GM12872 (cell line): ENCODE data around the gene HMGN1.

Source experiments
- TF ChIP-seq, protein P1 (sequence below): IDR thresholded peaks from 3 replicates; pipeline ENCODE4 v1.5.1; 2011; ENCODE audit warnings: low read depth, mild to moderate bottlenecking, low read length, moderate library complexity; ENCODE audit not compliant: insufficient read depth

Gene HMGN1, protein sequence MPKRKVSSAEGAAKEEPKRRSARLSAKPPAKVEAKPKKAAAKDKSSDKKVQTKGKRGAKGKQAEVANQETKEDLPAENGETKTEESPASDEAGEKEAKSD

DNA sequence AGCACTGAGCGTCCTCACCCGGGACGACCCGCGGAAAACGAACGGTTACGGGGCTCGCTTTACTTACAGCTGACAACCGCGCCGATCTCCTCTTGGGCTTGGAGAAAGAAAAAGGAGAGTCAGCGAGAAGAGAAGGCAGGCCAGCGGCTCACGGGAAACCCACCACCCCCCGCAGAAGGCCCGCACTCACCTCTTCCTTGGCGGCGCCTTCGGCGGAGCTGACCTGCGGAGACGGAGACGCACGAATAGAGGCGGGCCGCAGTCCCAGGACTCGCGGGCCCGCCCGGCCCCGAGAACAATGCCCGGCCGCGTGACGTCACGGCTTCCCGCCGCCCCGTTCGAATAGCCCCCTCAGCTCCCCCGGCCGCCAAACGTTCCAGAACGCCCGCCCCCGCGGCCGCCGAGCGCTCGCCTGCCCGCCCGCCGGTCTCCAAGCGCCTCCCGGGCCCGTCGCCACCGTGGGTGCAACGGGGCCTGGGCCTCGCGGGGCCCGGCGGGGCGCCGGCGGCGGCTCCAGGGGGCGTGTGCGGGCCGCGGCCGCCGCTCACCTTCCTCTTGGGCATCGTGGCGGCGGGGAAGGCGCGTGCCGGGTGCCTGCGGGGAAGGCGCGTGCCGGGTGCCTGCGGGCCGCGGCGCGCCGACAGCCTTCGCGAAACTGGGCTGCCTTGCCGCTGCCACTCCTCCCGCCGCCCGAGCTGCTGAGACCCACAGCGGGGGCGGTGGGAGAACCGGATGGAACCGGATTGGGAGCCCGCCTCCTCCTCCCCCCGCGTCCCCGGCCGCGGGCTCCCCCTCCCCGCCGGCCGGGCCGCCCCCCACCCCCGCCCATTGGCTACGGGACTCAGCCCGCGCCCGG, at the start of gene HMGN1:
Gene HMGN1, minus strand, starts transcription at position 734 of the 856 bp plus-strand sequence. Its CDS starts 171 bp downstream, at position 563.
- TF ChIP-seq, protein P1, sequence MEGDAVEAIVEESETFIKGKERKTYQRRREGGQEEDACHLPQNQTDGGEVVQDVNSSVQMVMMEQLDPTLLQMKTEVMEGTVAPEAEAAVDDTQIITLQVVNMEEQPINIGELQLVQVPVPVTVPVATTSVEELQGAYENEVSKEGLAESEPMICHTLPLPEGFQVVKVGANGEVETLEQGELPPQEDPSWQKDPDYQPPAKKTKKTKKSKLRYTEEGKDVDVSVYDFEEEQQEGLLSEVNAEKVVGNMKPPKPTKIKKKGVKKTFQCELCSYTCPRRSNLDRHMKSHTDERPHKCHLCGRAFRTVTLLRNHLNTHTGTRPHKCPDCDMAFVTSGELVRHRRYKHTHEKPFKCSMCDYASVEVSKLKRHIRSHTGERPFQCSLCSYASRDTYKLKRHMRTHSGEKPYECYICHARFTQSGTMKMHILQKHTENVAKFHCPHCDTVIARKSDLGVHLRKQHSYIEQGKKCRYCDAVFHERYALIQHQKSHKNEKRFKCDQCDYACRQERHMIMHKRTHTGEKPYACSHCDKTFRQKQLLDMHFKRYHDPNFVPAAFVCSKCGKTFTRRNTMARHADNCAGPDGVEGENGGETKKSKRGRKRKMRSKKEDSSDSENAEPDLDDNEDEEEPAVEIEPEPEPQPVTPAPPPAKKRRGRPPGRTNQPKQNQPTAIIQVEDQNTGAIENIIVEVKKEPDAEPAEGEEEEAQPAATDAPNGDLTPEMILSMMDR = no peak

DNA sequence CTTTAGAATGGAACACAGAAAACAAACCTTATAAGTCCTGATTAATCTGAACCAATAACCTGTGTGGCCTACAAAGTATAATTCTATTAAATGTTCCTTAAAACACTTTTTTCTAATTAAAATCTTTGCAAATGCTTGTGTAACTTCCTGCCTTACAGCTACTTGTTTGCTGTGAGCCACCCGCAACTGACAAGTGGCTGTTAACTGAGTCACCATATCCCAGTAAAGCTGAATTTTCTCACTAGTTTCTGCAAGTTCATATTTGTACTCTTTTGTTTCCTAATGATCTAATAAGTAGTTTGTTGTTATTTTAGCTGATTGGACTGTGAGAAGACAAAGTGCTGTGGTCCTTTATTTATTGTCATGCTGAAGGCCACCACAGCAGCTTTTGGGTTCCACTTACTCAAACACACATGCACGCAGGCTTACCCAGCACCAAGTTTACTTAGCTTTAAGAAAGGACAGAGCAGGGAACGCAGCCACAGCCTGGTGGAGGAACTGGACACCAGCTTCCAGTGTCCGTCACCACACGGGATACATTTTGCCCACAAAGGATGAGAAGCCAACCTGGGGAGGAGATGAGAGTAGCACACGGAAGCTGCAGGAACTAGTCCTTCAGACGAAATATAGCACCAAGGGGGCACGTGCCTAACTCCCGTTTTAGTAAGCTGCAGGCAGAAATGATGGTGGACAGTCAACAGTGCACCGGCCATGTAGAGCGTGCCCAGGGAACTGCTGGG, 48.9 kb upstream of the HMGN1 start:
- TF ChIP-seq, protein P1 = no peak

DNA sequence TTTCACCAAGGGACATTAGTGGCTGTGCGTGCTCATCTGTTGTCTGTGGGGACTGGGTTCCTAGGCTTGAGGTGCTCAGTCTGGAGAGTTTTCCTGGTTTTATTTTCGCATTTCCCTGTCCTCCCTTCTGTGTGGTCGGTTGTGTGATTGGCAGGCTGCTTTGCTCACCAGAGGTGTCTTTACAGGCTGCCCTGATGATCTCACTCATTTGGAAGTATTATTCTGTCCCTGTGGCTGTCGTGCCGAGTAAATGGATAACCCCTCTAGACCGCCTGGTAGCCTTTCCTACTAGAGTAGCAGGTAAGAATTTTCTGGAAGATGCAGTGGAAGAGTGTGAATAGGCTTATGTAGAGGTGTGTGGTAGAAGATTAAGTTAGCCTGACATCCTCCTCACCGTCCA, 44.1 kb upstream of the HMGN1 start:
- TF ChIP-seq, protein P1 = no peak

DNA sequence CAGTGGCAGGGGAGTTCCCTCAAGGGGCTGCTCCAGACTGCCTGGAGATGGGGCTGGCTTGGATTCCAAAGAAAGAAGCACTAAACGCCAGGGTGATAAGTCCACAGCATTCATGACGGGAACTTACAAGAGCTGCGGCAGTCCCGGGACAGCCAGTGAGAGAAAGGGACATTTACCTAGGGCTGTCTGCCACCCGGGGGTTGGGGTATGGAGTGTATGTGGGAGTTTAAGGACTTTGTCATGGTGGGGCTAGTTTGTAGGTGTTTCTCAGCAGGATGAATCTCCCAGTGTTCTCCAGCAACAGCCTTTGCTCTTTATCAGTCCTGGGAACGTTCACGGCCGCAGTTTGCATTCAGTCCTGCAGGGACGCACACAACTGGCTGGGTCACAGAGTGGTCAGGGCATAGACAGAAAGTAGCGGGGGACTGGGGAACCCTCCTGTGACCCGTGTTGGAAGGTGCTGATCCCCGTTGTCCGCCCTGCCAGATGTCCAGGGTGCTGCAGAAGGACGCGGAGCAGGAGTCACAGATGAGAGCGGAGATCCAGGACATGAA, 41.4 kb upstream of the HMGN1 start:
- TF ChIP-seq, protein P1 = no peak

DNA sequence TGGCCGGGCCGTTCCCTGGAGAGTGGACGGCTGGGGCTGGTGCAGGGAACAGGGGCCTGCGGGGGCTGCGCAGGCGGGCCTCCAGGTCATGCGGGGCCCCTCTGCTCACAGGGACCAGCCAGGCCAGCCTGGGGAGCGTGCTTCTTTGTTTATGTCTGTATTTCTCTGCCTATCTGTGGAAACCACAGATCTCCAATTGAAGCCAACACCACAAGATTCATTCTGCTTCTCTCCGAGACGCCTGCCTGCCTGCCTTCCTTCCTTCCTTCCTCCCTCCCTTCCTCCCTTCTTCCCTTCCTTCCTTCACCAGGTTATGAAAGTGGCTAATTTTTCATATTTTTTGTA, 39.9 kb upstream of the HMGN1 start:
- TF ChIP-seq, protein P1 = no peak

DNA sequence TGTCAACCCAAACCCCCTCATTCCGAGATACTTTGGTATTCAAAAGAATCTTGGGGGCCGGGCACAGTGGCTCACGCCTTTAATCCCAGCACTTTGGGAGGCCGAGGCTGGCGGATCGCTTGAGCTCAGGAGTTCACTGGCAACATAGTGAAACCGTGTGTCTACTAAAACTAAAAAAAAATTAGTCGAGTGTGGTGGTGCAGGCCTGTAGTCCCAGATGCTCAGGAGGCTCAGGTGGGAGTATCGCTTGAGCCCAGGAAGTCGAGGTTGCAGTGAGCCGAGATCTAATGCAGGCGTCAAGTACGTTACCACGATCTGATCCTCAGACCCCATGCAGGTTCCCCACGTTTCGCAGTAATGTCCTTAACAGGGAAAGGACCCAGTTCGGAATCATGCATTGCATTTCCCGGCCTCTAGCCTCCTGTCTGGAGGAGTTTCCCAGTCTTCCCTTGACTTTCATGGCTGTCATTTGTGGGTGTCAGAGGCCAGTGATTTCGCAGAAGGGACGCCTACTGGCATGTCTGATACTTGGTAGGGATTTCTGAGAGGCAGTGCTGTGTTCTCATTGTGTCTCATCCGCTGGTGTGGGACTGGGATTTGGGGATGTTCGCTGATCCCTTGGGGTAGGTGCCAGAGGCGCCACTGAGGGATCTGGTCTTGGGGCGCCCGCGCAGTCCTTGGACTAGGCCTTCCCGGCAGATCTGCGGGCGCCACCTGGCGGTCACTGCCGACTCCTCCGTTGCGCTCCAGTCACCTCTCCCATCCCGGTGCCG, 39.3 kb upstream of the HMGN1 start:
- TF ChIP-seq, protein P1 = peak; percentile 93
